ENCODE results near the gene CCNB1IP1.

GRCh38 chr14:20372796-20373195 lies 39.7 kb upstream of the CCNB1IP1 start:
- TF ChIP-seq POLR2A (IDR thresholded peaks at IDR 0.05) (no peak), POLR2AphosphoS5 (IDR thresholded peaks at IDR 0.05) (no peak)
- TF ChIP-seq, protein P1, sequence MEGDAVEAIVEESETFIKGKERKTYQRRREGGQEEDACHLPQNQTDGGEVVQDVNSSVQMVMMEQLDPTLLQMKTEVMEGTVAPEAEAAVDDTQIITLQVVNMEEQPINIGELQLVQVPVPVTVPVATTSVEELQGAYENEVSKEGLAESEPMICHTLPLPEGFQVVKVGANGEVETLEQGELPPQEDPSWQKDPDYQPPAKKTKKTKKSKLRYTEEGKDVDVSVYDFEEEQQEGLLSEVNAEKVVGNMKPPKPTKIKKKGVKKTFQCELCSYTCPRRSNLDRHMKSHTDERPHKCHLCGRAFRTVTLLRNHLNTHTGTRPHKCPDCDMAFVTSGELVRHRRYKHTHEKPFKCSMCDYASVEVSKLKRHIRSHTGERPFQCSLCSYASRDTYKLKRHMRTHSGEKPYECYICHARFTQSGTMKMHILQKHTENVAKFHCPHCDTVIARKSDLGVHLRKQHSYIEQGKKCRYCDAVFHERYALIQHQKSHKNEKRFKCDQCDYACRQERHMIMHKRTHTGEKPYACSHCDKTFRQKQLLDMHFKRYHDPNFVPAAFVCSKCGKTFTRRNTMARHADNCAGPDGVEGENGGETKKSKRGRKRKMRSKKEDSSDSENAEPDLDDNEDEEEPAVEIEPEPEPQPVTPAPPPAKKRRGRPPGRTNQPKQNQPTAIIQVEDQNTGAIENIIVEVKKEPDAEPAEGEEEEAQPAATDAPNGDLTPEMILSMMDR (IDR thresholded peaks at IDR 0.05): no peak
